NOMO-1 treated with dmso at 0.1 percent for 144 hours (cell line): ENCODE measurements around the gene WDR82.

Source experiments
- DNase-seq: peaks from one replicate; lab custom pipeline; 2025; ENCODE audit not compliant: unreplicated experiment; lab: John Stamatoyannopoulos, UW

Gene WDR82

GRCh38 chr3:52240059-52240885 is 38.2 kb downstream of the WDR82 start:
- DNase-seq, result no peak

DNA sequence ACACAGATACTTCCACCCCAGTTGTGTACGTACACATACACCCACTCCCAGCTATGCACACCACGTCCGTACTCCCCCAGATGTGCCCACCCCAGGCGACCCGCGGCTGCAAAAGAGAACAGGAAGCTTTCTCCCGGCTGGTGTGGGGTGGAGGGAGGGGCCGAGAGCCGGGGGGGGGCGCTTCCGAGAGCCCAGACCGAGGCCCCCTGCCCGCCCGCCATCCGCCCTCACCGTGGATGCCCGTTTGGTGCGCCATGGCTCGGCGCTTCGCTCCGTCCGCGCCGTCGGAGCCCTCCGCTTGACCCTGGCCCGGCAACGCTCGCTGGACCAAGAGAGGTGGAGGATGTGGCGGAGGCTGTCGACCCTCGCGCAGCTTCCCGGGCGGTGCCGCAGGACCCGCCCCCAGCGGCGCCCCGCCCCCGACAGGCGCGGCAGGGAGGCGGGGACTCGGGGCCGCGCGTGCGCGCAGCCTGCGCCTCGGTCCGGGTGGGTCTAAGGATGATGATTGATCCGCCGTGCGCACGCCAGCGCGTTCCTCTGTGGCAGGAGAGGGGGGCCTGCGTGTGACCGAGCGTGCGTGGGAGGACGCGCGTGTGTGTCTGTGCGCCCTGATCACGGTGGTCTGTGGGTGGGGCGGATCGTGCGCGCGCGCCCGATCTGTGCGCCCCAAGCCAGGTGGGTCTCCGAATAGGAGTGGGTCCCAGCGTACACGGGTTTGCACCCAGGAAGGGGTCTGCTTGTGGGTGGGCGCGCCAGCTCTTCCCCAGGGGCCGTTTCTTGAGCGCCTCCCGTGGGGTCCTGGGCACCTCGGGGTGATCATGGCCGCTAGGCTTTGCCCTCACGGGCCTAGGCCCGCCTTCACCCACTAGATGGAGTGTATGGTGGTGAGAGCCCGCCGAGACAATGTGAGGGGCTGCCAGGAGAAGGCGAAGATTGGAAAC is 39.4 kb downstream of the WDR82 start, which contains the start of gene TWF2:
Gene TWF2, minus strand, starts transcription at position 398 of the 941 bp plus-strand sequence. Its CDS starts 142 bp downstream, at position 256.
- peak; percentile 64 for DNase-seq

- DNase-seq, result no peak
Measured at GRCh38 chr3:52238193-52238760, 40.2 kb downstream of the WDR82 start.

DNA sequence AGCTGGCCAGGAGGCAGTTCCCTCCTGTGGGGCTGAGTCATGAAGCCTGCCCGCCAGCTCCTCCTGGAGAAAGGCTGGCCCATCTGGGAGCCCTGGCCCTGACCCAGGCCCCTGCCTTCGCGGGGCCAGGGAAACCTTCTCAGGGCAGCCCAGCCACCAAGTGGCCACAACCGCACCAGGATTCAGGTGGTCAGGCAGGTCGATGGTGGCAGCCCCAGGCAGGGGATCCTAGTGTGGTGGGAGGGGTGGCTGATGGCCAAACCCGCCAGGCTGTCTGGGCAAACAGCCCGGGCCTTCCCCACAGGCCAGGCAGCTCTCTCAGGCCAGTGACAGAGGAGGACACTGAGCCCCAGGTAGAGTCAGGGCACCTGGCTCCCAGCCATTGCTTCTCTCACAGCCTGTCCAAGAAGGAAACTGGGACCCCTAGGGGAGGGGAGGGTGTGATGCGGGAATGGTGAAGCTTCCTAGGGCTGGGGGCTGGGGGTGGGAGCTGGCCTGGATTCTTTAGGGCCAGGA is 40.7 kb downstream of the WDR82 start:
- DNase-seq, result no peak

DNA sequence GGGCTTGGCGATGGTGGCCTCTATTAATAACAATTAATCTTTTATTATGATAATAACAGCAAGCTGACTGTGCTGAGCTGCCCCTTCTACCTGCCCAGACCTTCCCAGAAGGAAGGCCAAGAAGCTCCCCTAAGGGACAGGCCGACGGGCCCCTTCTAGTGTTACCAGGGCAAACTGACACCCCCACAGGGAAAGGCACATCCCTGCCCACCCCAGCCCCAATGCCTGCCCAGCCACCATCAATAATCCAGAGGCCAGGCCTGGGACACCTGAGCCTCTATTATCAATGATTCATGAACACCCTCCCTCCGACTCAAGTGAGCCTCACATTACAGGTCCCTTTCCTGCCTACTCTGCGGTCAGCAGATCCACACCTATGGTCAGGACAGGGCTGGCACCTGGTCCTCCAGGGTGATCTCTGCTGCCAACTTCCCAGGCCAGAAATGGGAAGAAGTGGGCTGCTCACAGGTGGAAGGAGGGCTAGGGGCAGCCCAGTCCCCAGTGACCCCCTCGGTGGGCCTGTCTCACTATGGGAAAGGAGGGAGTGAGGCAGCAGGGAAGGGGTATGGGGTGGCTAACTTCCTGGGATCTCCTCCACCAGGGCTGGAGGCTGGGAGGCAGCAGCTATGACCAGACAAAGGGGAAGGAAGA is 41.3 kb downstream of the WDR82 start:
- no peak for DNase-seq

DNA sequence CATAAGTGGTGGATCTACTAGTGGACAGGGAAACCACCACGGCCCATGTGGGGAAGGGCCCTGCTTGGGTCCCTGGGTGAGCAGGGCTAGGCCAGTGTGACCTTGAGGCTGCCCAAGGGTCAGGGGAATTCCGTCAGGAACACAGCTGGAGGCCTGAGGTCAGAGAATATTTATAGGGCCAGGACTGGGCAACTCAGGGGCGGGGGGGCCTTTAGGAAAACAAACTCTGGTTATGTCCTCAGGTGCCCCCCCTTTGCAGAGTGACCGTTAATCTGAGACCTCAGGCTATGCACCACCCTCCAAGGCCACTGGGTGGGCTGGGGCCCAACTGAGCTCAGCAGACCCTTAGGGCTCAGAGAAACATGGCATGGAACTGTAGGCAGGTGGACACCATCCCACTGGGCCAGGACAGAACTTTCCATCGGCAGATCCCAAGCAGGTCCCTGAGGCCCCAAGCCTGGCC is 42.0 kb downstream of the WDR82 start:
- no peak for DNase-seq

DNA sequence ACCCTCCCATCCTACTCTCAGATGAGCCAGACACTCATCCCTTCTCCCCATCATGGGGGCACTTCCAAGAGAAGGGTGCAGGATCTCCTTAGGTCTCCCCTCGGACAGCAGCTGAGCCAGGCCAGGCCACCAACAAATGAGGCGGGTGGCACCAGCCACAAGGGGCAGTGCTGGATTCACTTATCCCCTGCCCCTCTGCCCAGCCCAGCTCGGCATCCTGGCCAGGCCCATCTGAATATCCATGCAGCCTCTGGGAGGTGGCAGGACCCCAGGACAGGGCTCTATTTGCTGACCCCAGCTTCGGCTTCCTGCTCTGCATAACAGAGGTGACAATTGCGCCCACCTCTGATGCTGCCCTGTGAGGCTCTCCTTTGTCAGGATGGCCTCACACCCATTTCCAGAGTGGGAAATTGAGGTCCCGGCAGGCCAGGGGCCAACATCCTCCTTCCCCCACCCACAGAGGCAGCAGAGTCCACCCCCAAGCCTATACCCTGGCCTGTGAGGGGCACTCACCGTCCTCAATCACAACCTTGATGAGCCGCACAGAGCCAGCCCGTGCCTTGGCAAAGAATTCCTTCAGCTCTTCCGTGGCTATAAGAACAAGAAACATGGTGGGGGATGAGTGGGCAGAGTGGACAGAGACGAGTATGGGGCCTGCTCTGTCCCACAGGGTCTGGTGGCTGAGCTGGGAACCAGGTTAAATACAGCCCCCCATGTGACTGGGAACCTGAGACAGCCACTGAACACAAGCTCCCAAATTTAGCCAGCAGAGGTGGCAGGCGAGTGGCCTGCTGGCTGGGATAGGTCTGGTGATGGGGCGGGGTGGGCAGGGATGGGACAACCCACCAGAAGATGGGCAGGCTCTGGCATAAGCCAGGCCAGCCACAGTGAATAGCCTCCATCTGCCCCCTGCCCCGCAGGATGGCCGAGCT is 43.7 kb downstream of the WDR82 start:
- no peak for DNase-seq

DNA sequence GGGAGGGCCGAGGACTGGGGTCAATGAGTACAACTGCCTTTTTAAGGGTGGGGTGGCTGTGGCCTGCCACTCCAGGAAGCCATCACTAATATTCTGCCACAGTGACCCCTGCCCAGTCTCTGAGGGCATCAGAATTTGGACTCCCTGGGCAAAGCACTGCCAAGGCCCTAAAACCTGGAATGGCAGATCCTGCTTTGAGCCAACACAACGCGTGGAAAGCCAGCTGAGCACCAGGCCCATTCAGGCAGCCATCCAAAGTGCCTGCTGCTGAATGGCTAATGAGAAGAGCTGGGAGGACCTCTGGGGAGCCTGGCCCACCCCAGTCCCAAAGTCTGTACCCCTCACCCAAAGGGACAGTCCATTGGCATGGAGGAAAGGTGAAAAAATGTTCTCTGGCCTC is 44.5 kb downstream of the WDR82 start:
- DNase-seq, result no peak

GRCh38 chr3:52233108-52233591 is 45.3 kb downstream of the WDR82 start:
- no peak for DNase-seq

GRCh38 chr3:52232279-52233107 is 46.0 kb downstream of the WDR82 start:
- DNase-seq, result no peak

DNA sequence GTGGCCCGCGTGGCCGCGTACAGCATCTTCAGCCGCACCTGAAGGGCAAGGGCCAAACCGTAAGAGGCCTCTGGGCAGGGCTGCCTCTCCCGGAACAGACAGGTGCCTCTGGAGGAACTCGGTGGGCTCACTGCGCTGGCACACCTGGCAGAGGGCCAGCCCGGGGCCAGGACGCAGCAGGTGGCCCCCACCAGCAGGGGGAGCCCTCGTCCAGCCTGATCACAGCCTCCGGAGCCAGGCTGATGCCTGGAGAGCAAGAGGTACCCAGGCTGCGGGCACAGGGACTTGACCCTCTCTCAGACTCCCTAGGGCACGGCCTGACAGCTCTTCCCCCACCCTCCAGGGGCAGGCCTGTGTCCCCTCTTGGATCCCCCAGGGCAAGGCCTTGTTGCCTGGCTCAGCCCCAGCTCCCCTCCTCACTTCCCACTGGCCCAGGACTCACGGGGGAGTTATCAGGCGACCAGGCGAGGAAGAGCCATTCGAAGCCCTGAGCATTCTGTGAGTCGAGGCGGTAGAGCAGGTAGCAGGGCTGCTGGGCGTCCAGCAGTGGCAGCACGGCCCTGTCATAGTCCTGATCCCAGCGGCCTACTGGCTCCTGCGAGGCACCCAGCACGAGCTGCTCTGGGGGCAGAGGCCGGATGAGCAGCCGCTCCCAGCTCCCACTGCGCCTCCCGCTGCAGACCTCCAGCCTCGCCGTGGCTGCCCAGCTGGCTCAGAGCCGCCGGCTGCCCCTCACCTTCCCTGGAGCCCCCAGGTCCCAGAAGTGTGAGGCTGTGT is 46.8 kb downstream of the WDR82 start:
- peak; percentile 33 for DNase-seq

DNA sequence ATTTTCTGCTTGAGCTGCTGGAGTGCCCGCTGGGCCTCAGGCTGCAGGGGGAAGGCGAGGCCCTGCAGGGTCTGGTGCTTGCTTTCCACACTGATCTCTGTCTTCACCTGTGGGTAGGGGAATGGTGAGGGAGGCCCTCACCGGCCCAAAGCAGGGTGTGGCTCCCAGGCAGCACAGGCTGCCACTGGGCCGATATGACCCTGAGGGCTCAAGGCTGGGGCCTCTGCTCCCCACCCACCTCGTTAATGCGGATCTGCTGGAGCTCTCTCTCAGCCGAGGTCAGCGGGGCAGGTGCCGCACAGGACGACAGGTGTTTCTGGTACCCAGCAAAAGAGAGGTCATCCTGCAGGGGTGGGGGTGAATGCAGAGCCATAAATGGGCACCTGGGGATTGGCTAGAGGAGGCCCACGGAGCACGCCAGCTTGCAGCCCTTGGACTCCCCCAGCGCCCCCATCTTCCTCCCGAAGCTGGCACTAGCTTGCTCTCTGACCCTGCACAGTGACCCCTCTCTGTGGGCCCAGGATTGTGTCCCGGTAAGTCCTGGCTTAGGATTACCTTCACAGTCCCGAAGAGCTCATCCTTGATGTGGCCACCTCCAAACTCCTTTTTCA is 47.5 kb downstream of the WDR82 start:
- no peak for DNase-seq

- no peak for DNase-seq
Measured at GRCh38 chr3:52230461-52230860, 48.0 kb downstream of the WDR82 start.

GRCh38 chr3:52229656-52230055 is 48.8 kb downstream of the WDR82 start:
- no peak for DNase-seq

- DNase-seq, result no peak
Measured at GRCh38 chr3:52228751-52229291, 49.6 kb downstream of the WDR82 start.

DNA sequence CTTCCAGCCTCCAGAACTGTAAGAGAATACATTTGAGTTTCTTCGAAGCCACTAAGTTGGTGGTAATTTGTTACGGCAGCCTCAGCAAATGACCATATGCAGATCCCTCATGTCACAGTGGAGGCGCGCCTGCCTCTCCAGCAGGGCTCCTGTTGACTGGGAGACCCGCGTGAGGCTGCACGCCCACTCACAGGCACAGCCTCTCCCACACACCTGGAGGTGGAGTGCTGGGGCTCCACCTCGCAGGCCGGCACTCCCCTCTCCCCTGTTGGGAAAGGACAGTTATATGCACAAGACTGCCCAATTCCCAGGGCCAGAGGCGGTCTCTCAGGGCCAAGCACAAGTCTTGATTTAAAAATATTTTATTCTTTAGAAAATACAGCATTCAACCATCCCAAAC is 50.2 kb downstream of the WDR82 start:
- no peak for DNase-seq

- DNase-seq, result no peak
Measured at GRCh38 chr3:52227766-52228165, 50.7 kb downstream of the WDR82 start.
